Omental fat pad (tissue), 4 donors: ENCODE results near the gene GAS6. TPM values are rescaled to one million over a fixed set of nuclear protein-coding genes. Genes with fewer than 3 reads are reported as not detected.

ENCODE experiments used
- ATAC-seq: fragments of 150-250 bp; one replicate; pipeline ENCODE4 v1.9.1; 2016; ENCODE audit warnings: mild to moderate bottlenecking, moderate library complexity; ENCODE audit not compliant: low FRiP score
- DNase-seq: peaks from one replicate; pipeline ENCODE4 v3.0.0-alpha.2; 2019; ENCODE audit warnings: low spot score
- total RNA-seq, 4 donors: library from RNA; depleted of rRNA; stranded (reverse); fragments of >200 nt; gene quantifications; one replicate each; pipeline ENCODE4 v1.1.0, GENCODE V29; 2016
- TF ChIP-seq, protein P1 (sequence below), 3 donors: fragments of 450-650 bp; IDR thresholded peaks; one replicate each; pipeline ENCODE4 v1.5.1; 2016 to 2017; ENCODE audit warnings: antibody characterized with exemption in 3 of 3, mild to moderate bottlenecking in 3 of 3, moderate library complexity in 2 of 3

GAS6 gene
- total RNA-seq, 4 donors from 2014 or later: 129 to 207 (median 164) TPM

DNA sequence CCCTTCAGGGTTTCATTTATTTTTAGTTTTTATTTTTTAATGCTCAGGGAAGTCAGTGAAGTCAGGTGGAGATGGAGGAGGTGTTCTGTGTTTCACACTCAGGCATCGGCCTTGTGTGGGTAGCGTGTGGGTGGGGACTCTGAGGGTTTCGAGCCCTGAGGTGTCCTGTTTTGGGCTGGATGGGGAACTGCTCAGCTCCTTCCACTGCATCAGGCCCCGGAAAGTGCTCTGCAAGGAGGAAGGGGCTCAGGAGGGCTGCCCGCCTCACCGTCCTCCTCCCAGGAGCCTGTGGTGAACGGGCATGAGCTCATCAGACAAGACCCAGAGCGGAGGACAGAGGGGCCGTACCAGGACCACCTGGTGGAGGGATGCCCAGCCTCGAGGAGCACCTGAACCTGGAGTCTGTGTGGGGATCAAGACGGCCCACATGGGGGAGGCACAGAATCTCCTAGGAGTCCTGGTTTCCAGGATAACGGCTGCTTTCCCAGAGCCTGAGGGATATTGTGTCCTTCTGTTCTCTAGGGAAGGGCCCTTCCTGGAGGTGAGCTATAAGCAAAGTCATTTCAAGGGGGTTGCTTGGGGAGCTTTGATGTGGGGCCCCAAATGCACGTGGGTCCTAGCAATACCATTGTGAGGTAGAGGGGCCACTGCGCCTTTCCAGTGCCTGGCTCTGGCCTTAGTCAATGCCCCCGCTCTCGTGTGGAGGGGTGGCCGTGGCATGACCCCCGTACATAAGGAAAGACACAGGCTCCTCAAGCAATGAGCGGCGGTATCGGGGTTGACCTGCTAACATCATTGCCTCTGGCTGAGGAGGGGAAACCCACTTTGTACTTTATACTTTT lies 13.5 kb upstream of the GAS6 start:
- no peak for DNase-seq
- ATAC-seq: no peak
- TF ChIP-seq, protein P1, sequence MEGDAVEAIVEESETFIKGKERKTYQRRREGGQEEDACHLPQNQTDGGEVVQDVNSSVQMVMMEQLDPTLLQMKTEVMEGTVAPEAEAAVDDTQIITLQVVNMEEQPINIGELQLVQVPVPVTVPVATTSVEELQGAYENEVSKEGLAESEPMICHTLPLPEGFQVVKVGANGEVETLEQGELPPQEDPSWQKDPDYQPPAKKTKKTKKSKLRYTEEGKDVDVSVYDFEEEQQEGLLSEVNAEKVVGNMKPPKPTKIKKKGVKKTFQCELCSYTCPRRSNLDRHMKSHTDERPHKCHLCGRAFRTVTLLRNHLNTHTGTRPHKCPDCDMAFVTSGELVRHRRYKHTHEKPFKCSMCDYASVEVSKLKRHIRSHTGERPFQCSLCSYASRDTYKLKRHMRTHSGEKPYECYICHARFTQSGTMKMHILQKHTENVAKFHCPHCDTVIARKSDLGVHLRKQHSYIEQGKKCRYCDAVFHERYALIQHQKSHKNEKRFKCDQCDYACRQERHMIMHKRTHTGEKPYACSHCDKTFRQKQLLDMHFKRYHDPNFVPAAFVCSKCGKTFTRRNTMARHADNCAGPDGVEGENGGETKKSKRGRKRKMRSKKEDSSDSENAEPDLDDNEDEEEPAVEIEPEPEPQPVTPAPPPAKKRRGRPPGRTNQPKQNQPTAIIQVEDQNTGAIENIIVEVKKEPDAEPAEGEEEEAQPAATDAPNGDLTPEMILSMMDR (IDR thresholded peaks at IDR 0.05): no peak

DNA sequence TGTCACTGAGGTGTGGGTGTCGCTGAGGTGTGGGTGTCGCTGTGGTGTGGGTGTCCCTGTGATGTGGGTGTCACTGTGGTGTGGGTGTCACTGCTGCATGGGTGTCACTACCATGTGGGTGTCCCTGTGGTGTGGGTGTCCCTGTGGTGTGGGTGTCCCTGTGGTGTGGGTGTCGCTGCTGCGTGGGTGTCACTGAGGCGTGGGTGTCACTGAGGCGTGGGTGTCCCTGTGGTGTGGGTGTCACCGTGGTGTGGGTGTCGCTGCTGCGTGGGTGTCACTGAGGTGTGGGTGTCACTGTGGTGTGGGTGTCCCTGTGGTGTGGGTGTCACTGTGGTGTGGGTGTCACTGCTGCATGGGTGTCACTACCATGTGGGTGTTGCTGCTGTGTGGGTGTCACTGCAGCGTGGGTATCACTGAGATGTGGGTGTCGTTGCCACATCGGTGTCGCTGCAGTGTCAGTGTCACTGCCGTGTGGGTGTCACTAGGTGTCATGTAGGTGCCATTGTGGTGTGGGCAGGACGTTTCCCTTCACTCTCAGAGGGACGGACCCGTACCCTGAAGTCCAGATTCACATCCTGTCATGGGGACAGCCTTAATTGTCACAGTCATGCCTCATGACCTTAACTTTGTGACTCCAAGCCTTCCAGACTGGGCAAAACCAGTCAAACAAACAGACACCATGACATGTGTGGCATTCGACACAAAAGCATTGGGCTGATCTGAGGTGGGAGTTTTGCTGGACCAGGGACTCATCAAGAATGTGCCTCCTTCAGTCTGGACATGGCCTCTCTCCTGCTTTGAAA lies 12.7 kb upstream of the GAS6 start:
- no peak for ATAC-seq
- TF ChIP-seq, protein P1 (IDR thresholded peaks at IDR 0.05): no peak
- no peak for DNase-seq

DNA sequence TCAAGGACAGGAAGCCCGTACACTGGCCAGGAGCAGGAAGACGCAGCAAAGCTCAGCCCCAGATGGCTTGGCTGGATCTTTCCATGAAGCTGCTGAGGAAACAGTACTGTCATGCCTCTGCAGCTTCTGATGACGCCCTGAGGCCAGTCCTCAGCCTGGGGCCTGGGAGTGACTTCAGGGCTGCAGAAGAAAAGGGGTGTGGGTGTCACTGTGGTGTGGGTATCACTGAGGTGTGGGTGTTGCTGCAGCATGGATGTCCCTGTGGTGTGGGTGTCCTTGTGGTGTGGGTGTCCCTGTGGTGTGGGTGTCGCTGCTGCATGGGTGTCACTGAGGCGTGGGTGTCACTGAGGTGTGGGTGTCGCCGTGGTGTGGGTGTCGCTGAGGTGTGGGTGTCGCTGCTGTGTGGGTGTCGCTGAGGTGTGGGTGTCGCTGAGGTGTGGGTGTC lies 12.0 kb upstream of the GAS6 start:
- DNase-seq (no peak), ATAC-seq (no peak)
- TF ChIP-seq, protein P1 (IDR thresholded peaks at IDR 0.05): no peak

DNA sequence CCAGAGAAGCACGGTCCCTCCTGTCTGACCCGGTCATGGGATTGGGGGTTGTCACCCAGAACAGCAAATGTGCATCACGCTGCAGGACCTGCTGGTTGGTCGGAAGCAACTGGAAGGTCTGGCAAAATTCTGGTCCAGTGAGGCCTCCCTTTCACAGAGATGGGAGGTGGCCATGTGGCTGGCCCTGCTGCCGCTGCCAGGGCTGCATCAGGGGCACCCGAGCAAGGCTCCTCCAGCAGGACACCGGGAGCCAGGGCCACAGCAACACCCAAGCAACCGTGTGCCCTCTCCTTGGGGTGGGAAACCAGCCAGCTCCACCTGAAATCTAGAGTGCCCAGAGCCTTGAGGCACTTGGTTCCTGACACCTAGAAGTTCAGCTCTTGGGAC lies 11.5 kb upstream of the GAS6 start:
- no peak for DNase-seq
- TF ChIP-seq, protein P1 (IDR thresholded peaks at IDR 0.05): no peak
- no peak for ATAC-seq

DNA sequence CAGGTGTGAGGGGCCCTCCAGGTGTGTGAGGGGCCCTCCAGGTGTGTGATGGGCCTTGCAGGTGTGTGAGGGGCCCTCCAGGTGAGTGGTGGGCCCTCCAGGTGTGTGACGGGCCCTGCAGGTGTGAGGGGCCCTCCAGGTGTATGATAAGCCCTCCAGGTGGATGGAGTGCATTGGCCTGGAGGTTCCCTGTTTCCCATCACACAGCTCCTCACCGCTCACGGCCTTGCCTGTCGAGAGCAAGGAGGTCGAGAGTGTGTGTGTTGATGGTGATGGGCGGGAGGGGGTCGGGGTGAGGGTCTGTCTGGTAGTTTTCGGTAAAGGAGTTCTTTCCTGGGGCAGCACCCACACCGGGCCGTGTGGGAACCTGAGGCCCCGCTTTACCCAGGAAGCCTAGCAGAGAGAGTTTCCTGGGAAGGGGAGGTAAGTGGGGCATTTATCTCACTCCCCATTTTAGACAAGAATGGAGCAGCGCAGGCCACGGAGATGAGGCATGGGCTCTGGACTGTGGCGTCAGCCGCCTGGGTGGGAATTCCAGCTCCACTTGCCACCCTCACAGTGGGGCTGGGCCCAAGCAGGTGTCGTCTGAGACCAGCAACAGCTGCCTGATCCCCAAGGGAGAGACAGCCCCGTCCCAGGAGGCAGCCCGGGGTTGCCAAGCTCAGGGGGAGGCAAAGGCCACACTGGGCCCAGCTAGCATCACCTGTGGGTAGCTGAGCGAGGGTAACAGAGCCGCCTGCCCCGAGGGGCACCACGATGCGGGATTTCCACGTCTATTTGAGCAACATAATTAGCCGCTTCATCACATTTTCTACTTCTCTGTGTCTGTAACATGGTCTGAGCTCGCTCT lies 10.9 kb upstream of the GAS6 start:
- DNase-seq (no peak), ATAC-seq (no peak)
- TF ChIP-seq, protein P1 (IDR thresholded peaks at IDR 0.05): no peak

DNA sequence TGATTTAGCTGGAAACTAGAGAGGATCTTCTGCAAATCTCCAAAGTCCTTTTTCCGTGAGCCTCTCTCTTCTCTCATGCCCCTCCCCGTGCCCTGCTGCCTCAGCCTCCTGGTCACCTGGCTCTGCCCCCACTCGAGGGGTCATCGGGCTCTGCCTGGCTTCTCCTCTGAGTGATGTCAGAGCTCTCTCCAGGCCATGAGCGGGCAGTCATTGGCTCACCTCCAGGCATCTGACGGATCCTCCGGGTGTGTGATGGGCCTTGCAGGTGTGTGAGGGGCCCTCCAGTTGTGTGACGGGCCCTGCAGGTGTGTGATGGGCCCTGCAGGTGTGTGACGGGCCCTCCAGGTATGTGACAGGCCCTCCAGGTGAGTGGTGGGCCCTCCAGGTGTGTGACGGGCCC lies 10.3 kb upstream of the GAS6 start:
- DNase-seq: no peak
- TF ChIP-seq, protein P1 (IDR thresholded peaks at IDR 0.05): no peak
- ATAC-seq: no peak
